ENCODE measurements around the gene MYBPC1. TPM values are rescaled to one million over a fixed set of nuclear protein-coding genes. Genes with fewer than 3 reads are reported as not detected.

The MYBPC1 gene
- total RNA-seq, 1 experiment from 2014 or later, result not detected

- no peak overlapping the region for H2BK20ac ChIP-seq (ENCODE audit: low read depth, low read length, poor library complexity, severe bottlenecking)
- no peak overlapping the region for H2AFZ ChIP-seq (ENCODE audit: low read length)
- no peak overlapping the region for H3K14ac ChIP-seq (ENCODE audit: insufficient read depth, low read length)
- H3K18ac ChIP-seq (ENCODE audit: insufficient read length, low read depth, low read length), result no peak overlapping the region
- H4K8ac ChIP-seq (replicated peaks; ENCODE audit: insufficient read length, low read depth, low read length), result no peak overlapping the region
- H3K27me3 ChIP-seq (ENCODE audit: insufficient read depth, low read length), result no peaks in the 10 kb centered on the region
- H3K23me2 ChIP-seq (ENCODE audit: insufficient read length, low read depth, low read length, poor library complexity, severe bottlenecking), result no peaks in the 10 kb centered on the region
- no peak overlapping the region for H3K9ac ChIP-seq (ENCODE audit: extremely low read depth, insufficient read length, low read length)
- no peak for TF ChIP-seq CTCF (conservative IDR thresholded peaks at IDR 0.05)
- WGBS (ENCODE audit: extremely low coverage, insufficient read length, low lambda C conversion rate), result no CpG with 5 or more reads among the region's 4 CpGs
- no peak overlapping the region for H3K27ac ChIP-seq (ENCODE audit: insufficient read length, low read depth, low read length)
- no peak overlapping the region for H3K4ac ChIP-seq (ENCODE audit: low read depth, low read length)
- H2BK12ac ChIP-seq (ENCODE audit: insufficient read length, low read depth, low read length), result no peak overlapping the region
- H3K79me2 ChIP-seq (ENCODE audit: insufficient read depth, low read length), result no peaks in the 10 kb centered on the region
- H3K27me3 Mint-ChIP-seq (ENCODE audit: low read depth), result peaks cover 2% of the 10 kb centered on the region
- H3K9me3 Mint-ChIP-seq, result no peaks in the 10 kb centered on the region
- DNase-seq, result no peak
- no peak overlapping the region for H2AK5ac ChIP-seq (ENCODE audit: insufficient read length, low read length)
- no peak overlapping the region for H2BK5ac ChIP-seq (ENCODE audit: insufficient read length, low read length)
- H3K4me1 Mint-ChIP-seq, result peaks cover 3 to 5% of the 10 kb centered on the region in 2 experiments; a peak in 3 of 4 replicates
- H3K4me3 Mint-ChIP-seq, result no peak overlapping the region
- no peak overlapping the region for H3K56ac ChIP-seq (ENCODE audit: insufficient read length, low read depth, low read length)
- H4K20me1 ChIP-seq (ENCODE audit: control insufficient read depth, insufficient read depth, insufficient read length), result no peaks in the 10 kb centered on the region
- no peak overlapping the region for H3T11ph ChIP-seq (ENCODE audit: low read length)
- no peak overlapping the region for H2BK120ac ChIP-seq (ENCODE audit: low read depth, low read length, poor library complexity, severe bottlenecking)
- no peak overlapping the region for H4K5ac ChIP-seq (ENCODE audit: insufficient read length, low read depth, low read length)
- no peaks in the 10 kb centered on the region for H3K79me1 ChIP-seq (ENCODE audit: insufficient read depth, low read depth, low read length, poor library complexity, severe bottlenecking)
- no peak overlapping the region for H3K23ac ChIP-seq (ENCODE audit: insufficient read length, low read depth, low read length)
- H3K27ac Mint-ChIP-seq, result no peak overlapping the region
- no peak overlapping the region for H3K4me2 ChIP-seq (ENCODE audit: insufficient read depth, insufficient read length, low read length)
- no peak overlapping the region for H4K91ac ChIP-seq (ENCODE audit: insufficient read length, low read depth, low read length)
- H2BK15ac ChIP-seq (ENCODE audit: low read depth, low read length), result no peak overlapping the region
- H3K9me3 ChIP-seq (ENCODE audit: control insufficient read depth, low read depth, low read length), result no peaks in the 10 kb centered on the region
- no peaks in the 10 kb centered on the region for H3K4me1 ChIP-seq (ENCODE audit: insufficient read depth, low read length)
- no peaks in the 10 kb centered on the region for H3K36me3 Mint-ChIP-seq (ENCODE audit: insufficient read depth in 1 of 3, low read depth in 3 of 3)
These were observed 55.8 kb downstream of the MYBPC1 start for GRCh38 chr12:101650346-101651117.
